ENCODE measurements around the gene RETSAT.

DNA sequence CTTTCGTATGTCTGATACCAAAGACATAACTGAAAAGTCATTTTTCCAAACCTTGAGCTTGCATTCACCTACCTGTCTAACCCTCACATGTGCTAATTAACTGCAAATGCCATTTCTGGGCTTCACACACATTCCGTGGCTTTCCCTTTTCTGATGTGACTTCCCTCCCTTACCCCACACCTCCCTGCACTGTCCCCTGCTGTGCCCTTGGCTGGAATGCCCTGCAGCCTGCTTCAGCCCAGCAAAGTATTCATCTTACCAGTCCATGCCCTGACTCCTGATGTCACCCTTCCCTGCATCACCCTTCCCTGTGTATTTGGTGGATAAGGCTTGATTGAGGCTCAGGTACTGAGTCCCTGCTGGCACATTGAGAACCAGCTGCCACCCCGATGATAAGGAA is 12.2 kb downstream of the RETSAT start:
- TF ChIP-seq, protein P1, sequence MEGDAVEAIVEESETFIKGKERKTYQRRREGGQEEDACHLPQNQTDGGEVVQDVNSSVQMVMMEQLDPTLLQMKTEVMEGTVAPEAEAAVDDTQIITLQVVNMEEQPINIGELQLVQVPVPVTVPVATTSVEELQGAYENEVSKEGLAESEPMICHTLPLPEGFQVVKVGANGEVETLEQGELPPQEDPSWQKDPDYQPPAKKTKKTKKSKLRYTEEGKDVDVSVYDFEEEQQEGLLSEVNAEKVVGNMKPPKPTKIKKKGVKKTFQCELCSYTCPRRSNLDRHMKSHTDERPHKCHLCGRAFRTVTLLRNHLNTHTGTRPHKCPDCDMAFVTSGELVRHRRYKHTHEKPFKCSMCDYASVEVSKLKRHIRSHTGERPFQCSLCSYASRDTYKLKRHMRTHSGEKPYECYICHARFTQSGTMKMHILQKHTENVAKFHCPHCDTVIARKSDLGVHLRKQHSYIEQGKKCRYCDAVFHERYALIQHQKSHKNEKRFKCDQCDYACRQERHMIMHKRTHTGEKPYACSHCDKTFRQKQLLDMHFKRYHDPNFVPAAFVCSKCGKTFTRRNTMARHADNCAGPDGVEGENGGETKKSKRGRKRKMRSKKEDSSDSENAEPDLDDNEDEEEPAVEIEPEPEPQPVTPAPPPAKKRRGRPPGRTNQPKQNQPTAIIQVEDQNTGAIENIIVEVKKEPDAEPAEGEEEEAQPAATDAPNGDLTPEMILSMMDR (IDR thresholded peaks at IDR 0.05): no peak
- TF ChIP-seq POLR2A (IDR thresholded peaks at IDR 0.05) (no peak), EP300 (IDR thresholded peaks at IDR 0.05) (no peak), POLR2AphosphoS5 (IDR thresholded peaks at IDR 0.05) (no peak)

Data from sigmoid colon (tissue), 4 donors.